Stimulated activated CD4-positive, alpha-beta T cell treated with anti-CD3 and anti-CD28 coated beads, Interleukin-1b, Interleukin-23, amount 100 ng/mL, for 4 hours (primary cell): ENCODE measurements around the gene NPIPB2.

Experiments
- DNase-seq, 2 donors: peaks; one replicate each; pipeline ENCODE4 v3.0.0-alpha.2; 2020; ENCODE audit warnings: low read depth in 2 of 2

Gene NPIPB2

DNA sequence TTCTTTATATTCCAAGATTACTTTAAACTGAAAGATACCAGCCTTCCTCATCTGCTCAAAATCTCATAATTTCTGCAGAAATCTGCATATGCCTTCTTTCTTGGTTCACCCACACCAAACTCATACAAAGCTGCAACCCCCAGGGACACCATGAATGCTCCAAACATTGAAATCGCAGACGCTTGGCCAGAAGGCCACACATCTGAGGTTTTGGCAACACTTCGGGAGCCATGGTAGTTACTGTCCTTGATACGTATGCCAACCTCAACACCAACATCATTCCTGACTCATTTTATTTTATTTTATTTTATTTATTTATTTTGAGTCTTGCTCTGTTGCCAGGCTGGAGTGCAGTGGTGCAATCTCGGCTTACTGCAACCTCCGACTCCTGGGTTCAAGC is 37.9 kb downstream of the NPIPB2 start:
- no peak for DNase-seq

- no peak for DNase-seq
Measured at GRCh38 chr16:11901091-11901490, 40.8 kb downstream of the NPIPB2 start.

- no peak for DNase-seq
Measured at GRCh38 chr16:11896486-11897176, 45.2 kb downstream of the NPIPB2 start.

DNA sequence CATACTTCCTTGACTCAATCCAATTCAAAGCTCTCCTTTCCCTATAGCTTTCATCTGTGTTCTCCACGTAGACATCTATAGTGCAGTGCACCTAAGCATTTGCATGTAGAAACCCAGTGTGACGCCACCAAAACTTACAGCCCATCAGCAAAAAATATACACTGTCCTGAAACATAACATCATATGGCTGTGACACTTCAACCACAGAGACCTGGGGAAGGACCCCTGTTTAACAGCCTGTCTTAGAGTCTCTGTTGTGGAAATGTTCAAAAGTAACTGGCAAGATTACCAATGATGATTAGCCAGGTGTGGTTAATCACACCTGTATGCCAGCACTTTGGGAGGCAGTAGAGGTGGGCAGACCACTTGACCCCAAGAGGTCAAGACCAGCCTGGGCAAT is 48.3 kb downstream of the NPIPB2 start:
- DNase-seq = no peak

DNA sequence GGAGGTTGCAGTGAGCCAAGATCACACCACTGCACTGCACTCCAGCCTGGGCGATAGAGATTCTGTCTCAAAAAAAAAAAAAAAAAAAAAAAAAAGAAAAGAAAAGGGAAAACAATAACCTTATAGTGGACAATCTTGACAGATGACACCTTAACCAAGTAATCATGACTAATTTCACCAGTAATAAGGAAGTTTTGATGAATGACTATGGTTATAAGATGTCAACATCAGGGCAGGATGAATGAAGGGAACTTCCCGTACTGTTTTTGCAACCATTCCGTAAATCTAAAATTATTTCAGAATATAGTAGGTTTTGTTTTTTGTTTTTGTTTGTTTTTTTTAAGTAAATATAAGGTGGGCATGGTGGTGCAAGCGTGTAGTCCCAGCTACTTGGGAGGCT is 49.1 kb downstream of the NPIPB2 start:
- no peak for DNase-seq

DNA sequence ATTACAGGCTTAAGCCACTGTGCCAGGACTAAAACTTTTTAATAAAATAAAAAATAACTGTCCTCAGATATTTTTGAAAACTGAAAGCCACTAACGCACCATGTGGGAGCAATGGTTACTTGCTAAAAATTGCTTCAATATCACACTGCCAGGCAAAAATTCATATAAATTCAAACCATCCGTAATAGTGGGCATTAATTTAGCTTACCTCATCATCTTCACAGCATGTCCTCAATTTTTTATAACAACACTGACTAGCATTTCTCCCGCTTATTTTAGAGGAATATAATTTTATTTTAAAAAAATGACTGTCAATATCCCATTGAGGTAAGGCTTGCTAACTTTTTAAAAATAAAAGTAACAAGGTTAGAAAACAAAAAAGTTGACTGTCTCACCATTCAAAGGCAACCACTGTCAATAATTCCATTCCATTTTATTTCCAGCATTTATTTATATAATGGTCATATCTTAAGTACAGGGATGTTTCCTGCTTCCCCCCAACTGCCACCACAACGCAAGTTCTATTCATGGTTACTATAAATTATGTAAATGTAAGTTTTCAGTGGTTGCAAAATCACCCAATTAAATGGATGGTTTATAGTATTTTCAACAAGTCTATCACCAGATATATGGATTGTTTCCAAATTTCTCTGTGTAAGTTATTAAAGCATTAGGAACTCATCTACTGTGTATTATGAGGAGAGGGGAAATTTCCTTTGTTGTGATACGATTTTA is 51.4 kb downstream of the NPIPB2 start:
- no peak for DNase-seq

GRCh38 chr16:11886881-11887280 is 55.0 kb downstream of the NPIPB2 start:
- DNase-seq = no peak

- DNase-seq = no peak
Measured at GRCh38 chr16:11884035-11884434, 57.8 kb downstream of the NPIPB2 start.

- no peak for DNase-seq
Measured at GRCh38 chr16:11880007-11880406, 61.8 kb downstream of the NPIPB2 start.

DNA sequence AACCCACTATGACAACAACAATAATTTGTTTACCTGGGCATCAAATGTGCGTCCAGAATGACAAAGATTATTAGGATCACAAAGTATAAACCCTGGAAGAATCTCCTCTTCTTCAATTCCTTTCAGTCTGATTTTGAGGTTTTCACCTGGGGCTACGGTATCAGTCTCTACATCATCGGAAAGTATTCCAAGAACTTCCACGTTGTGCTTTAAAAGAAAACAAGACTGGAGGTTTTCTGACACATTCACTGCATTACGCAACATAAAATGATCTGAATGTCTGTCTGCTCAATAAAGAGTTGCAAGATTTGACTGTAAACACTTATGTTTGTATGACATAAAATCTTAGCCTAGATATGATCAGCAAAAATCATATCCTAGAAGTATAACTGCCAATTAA is 64.5 kb downstream of the NPIPB2 start:
- DNase-seq = no peak
